T-helper 1 cell treated with Interleukin-12 subunit alpha and Interleukin-12 subunit beta and Interleukin-4 antibody, amounts not matched to agents 30 μg/mL and 1 μg/mL, for 36 hours (primary cell): ENCODE data around the gene MRPS6.
A peak's percentile ranks its signal among the peaks of the same experiment; 100 is the strongest.

Experiments used
- H3K27ac Mint-ChIP-seq: one replicate; pipeline ENCODE4 v1.8.0; 2021; ENCODE audit warnings: mild to moderate bottlenecking, mixed read lengths
- H3K27me3 Mint-ChIP-seq: one replicate; pipeline ENCODE4 v1.8.0; 2021; ENCODE audit warnings: low read depth, mixed read lengths
- H3K36me3 Mint-ChIP-seq: one replicate; pipeline ENCODE4 v1.8.0; 2021; ENCODE audit warnings: low read depth, mixed read lengths
- H3K4me1 Mint-ChIP-seq: one replicate; pipeline ENCODE4 v1.8.0; 2021; ENCODE audit warnings: low read depth, mixed read lengths
- H3K4me3 Mint-ChIP-seq: one replicate; pipeline ENCODE4 v1.8.0; 2021; ENCODE audit warnings: mild to moderate bottlenecking, moderate library complexity, mixed read lengths
- H3K9me3 Mint-ChIP-seq: one replicate; pipeline ENCODE4 v1.8.0; 2021; ENCODE audit warnings: mixed read lengths

Gene MRPS6

GRCh38 chr21:34077888-34078287 lies 4.5 kb downstream of the MRPS6 start:
- peak overlapping the region; percentile 32 for H3K4me3 Mint-ChIP-seq
- H3K27ac Mint-ChIP-seq = peak overlapping the region; percentile 11
- no peaks in the 10 kb centered on the region for H3K27me3 Mint-ChIP-seq
- H3K9me3 Mint-ChIP-seq = no peaks in the 10 kb centered on the region
- peaks cover 74% of the 10 kb centered on the region for H3K36me3 Mint-ChIP-seq
- H3K4me1 Mint-ChIP-seq = peaks cover 78% of the 10 kb centered on the region

- peaks cover 85% of the 10 kb centered on the region for H3K4me1 Mint-ChIP-seq
- H3K27me3 Mint-ChIP-seq = no peaks in the 10 kb centered on the region
- peaks cover 81% of the 10 kb centered on the region for H3K36me3 Mint-ChIP-seq
- no peaks in the 10 kb centered on the region for H3K9me3 Mint-ChIP-seq
- H3K4me3 Mint-ChIP-seq = peak overlapping the region; percentile 32
- H3K27ac Mint-ChIP-seq = peak overlapping the region; percentile 47
Measured at GRCh38 chr21:34078915-34079314, 5.5 kb downstream of the MRPS6 start.

DNA sequence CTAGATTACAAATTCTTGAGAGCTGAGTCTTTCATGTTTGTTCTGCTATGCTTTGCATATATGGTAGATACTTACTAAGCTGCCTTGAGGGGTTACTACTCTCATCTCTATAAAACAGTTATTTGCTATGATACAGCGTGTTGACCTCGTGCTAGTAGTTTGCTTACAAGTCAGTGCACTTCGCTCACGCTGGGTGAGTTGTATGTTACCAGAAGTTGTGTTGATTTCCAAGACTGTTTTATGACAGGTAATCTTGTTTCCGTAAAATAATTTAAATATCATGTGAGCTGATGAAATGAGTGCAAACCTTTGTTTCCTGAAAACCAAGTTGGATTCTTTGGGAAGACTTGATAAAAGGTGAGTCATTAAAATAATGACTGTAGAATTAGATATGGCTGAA lies 7.3 kb downstream of the MRPS6 start:
- no peaks in the 10 kb centered on the region for H3K9me3 Mint-ChIP-seq
- peaks cover 79% of the 10 kb centered on the region for H3K4me1 Mint-ChIP-seq
- H3K27me3 Mint-ChIP-seq = no peaks in the 10 kb centered on the region
- H3K36me3 Mint-ChIP-seq = peaks cover 75% of the 10 kb centered on the region
- H3K27ac Mint-ChIP-seq = peak overlapping the region; percentile 11
- no peak overlapping the region for H3K4me3 Mint-ChIP-seq

GRCh38 chr21:34082769-34083168 lies 9.4 kb downstream of the MRPS6 start:
- no peaks in the 10 kb centered on the region for H3K27me3 Mint-ChIP-seq
- H3K9me3 Mint-ChIP-seq = no peaks in the 10 kb centered on the region
- peaks cover 60% of the 10 kb centered on the region for H3K36me3 Mint-ChIP-seq
- H3K4me1 Mint-ChIP-seq = peaks cover 60% of the 10 kb centered on the region
- H3K4me3 Mint-ChIP-seq = peak overlapping the region; percentile 34
- H3K27ac Mint-ChIP-seq = no peak overlapping the region

- H3K9me3 Mint-ChIP-seq = no peaks in the 10 kb centered on the region
- peaks cover 57% of the 10 kb centered on the region for H3K4me1 Mint-ChIP-seq
- no peaks in the 10 kb centered on the region for H3K27me3 Mint-ChIP-seq
- H3K36me3 Mint-ChIP-seq = peaks cover 57% of the 10 kb centered on the region
- peak overlapping the region; percentile 45 for H3K4me3 Mint-ChIP-seq
- H3K27ac Mint-ChIP-seq = peak overlapping the region; percentile 47
Measured at GRCh38 chr21:34083357-34083756, 10.0 kb downstream of the MRPS6 start.

DNA sequence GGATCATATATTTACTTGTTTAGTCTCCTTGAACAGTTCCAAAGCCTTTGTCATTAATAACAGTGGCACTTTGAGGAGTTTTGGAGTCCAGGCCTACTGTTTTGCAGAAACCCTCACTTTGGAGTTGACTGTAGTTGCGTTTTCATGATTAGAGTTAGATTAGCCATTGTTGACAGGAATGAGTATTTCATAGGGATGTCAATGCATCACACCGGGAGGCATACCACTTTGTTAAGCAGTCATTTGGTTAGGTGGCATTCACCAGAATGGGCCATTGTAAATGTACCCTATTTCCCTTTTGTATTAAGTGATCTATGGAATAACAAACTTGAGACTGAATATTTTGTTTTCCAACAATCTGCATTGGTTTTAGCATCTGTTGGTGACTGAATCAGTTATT lies 11.8 kb downstream of the MRPS6 start:
- no peaks in the 10 kb centered on the region for H3K9me3 Mint-ChIP-seq
- H3K4me3 Mint-ChIP-seq = no peak overlapping the region
- H3K36me3 Mint-ChIP-seq = peaks cover 54% of the 10 kb centered on the region
- H3K4me1 Mint-ChIP-seq = peaks cover 50% of the 10 kb centered on the region
- no peaks in the 10 kb centered on the region for H3K27me3 Mint-ChIP-seq
- H3K27ac Mint-ChIP-seq = no peak overlapping the region

DNA sequence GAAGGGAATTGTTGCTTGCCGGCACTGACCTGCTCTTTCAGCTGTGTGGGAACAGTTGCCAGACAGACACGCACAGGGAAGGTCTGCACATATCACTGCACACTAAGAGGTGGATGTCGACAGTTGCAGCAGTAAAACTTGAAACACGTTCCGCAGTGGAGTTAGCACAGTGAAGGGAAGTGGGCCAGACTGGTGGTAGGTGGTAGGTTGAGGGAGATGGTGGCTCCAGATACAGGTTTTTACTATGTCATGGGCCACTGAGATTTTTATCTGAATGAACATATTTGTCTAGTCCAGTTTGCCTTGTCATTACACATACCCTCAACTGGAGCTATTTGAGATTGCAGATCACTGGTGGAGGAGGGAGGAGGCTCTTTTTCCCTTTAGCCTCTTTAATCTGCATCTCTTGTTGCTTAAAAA lies 13.5 kb downstream of the MRPS6 start:
- no peak overlapping the region for H3K27ac Mint-ChIP-seq
- no peaks in the 10 kb centered on the region for H3K9me3 Mint-ChIP-seq
- no peaks in the 10 kb centered on the region for H3K27me3 Mint-ChIP-seq
- H3K4me3 Mint-ChIP-seq = no peak overlapping the region
- peaks cover 47% of the 10 kb centered on the region for H3K4me1 Mint-ChIP-seq
- H3K36me3 Mint-ChIP-seq = peaks cover 43% of the 10 kb centered on the region

GRCh38 chr21:34088752-34089151 lies 15.4 kb downstream of the MRPS6 start:
- H3K4me1 Mint-ChIP-seq = peaks cover 34% of the 10 kb centered on the region
- H3K9me3 Mint-ChIP-seq = no peaks in the 10 kb centered on the region
- peaks cover 30% of the 10 kb centered on the region for H3K36me3 Mint-ChIP-seq
- H3K4me3 Mint-ChIP-seq = no peak overlapping the region
- no peak overlapping the region for H3K27ac Mint-ChIP-seq
- H3K27me3 Mint-ChIP-seq = no peaks in the 10 kb centered on the region

DNA sequence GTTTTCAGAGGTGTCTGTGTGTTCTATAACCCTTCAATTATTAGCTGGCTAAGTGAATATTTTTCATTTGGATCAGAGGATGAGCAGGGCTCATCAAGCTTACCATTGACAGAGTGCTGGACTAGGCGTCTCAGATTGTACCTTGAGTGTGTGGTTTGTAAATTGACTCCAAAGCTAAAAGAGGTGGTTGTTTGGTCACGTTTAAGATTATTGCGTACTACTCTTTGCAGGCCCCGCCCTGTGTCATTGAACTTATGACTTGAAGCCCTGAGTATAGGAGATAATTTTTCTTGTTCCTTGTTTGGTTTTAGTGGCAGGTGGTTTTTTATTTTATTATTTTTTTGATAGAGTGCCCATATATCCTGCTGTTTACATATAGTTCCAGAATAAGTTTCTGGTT lies 17.7 kb downstream of the MRPS6 start:
- Mint-ChIP-seq H3K27me3 (no peaks in the 10 kb centered on the region), H3K4me3 (no peak overlapping the region), H3K27ac (no peak overlapping the region), H3K36me3 (peaks cover 41% of the 10 kb centered on the region), H3K4me1 (peaks cover 36% of the 10 kb centered on the region), H3K9me3 (no peaks in the 10 kb centered on the region)

DNA sequence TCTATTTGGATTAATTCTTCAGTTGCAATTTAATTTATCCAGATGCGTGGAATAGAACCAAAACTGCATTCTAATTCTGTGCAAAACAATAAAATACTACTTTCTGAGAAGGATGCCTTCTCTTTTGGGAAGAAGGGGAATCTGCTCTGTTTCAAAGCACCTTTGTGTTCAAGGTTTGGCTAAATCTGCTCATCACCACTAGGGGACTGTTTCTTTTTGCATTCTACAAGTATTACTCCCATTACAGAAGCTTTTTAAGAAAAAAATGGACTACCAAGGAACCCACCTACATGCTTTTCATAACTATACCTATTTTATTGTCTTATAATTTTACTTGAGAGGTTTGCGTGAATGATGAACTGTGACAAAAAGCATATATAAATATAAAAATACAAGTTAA lies 18.2 kb downstream of the MRPS6 start:
- Mint-ChIP-seq H3K27ac (peak overlapping the region; percentile 16), H3K36me3 (peaks cover 45% of the 10 kb centered on the region), H3K27me3 (no peaks in the 10 kb centered on the region), H3K9me3 (no peaks in the 10 kb centered on the region), H3K4me3 (peak overlapping the region; percentile 2), H3K4me1 (peaks cover 36% of the 10 kb centered on the region)

GRCh38 chr21:34092262-34092921 lies 19.0 kb downstream of the MRPS6 start:
- Mint-ChIP-seq H3K4me1 (peaks cover 41% of the 10 kb centered on the region), H3K9me3 (no peaks in the 10 kb centered on the region), H3K27me3 (no peaks in the 10 kb centered on the region), H3K36me3 (peaks cover 52% of the 10 kb centered on the region), H3K4me3 (no peak overlapping the region), H3K27ac (peak overlapping the region; percentile 6)

GRCh38 chr21:34093083-34093482 lies 19.7 kb downstream of the MRPS6 start:
- H3K4me3 Mint-ChIP-seq = no peak overlapping the region
- H3K4me1 Mint-ChIP-seq = peaks cover 42% of the 10 kb centered on the region

GRCh38 chr21:34094949-34095348 lies 21.6 kb downstream of the MRPS6 start:
- Mint-ChIP-seq H3K4me3 (no peak overlapping the region), H3K9me3 (no peaks in the 10 kb centered on the region), H3K27me3 (no peaks in the 10 kb centered on the region), H3K36me3 (peaks cover 63% of the 10 kb centered on the region), H3K27ac (no peak overlapping the region), H3K4me1 (peaks cover 38% of the 10 kb centered on the region)

More at GRCh38 chr21:34093083-34093482, 19.7 kb downstream of the MRPS6 start:
- H3K36me3 Mint-ChIP-seq = peaks cover 57% of the 10 kb centered on the region
- no peaks in the 10 kb centered on the region for H3K9me3 Mint-ChIP-seq
- no peak overlapping the region for H3K27ac Mint-ChIP-seq
- no peaks in the 10 kb centered on the region for H3K27me3 Mint-ChIP-seq

DNA sequence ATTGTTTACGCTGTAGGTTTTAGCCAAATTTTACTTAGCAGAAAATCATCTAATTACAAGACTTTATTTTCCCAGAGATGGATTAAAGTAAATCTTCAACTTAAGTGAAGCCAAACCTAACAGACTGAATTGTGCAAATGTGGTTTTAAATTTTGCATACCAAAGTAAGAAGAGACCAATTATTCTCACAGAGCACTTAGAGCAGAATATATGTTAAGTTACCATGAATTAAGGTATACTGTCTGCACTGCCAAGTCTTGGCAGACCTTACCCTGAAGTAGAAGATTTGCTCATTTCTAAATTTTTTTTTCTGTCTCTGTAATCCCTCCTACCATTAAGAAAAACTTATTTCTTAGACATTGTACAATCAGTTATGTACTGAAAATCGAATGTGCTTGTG lies 24.1 kb downstream of the MRPS6 start:
- no peak overlapping the region for H3K27ac Mint-ChIP-seq
- H3K9me3 Mint-ChIP-seq = no peaks in the 10 kb centered on the region

GRCh38 chr21:34100337-34100736 lies 27.0 kb downstream of the MRPS6 start:
- H3K4me1 Mint-ChIP-seq = peaks cover 38% of the 10 kb centered on the region
- H3K27me3 Mint-ChIP-seq = no peaks in the 10 kb centered on the region

More for the DNA sequence above, 24.1 kb downstream of the MRPS6 start:
- no peak overlapping the region for H3K4me3 Mint-ChIP-seq
- H3K27me3 Mint-ChIP-seq = no peaks in the 10 kb centered on the region
- peaks cover 72% of the 10 kb centered on the region for H3K36me3 Mint-ChIP-seq
- peaks cover 36% of the 10 kb centered on the region for H3K4me1 Mint-ChIP-seq

More at GRCh38 chr21:34100337-34100736, 27.0 kb downstream of the MRPS6 start:
- Mint-ChIP-seq H3K27ac (no peak overlapping the region), H3K36me3 (peaks cover 72% of the 10 kb centered on the region), H3K9me3 (no peaks in the 10 kb centered on the region), H3K4me3 (no peak overlapping the region)
